Stimulated activated CD4-positive, alpha-beta T cell treated with anti-CD3 and anti-CD28 coated beads, Interleukin-1b, Interleukin-23, amount 100 ng/mL, for 1 hour (primary cell): ENCODE results near the gene SIGLEC9.
"Not testable (repeated sequence)": the region's sequence is repeated elsewhere in the genome, so short reads cannot be mapped to it uniquely, and the experiment has no call there.

ENCODE experiments used
- DNase-seq, 2 donors: peaks; one replicate each; pipeline ENCODE4 v3.0.0-alpha.2; 2020; ENCODE audit warnings: low read depth in 2 of 2

The SIGLEC9 gene

GRCh38 chr19:51123802-51124201 is 904 bp upstream of the SIGLEC9 start:
- DNase-seq: no peak

GRCh38 chr19:51124216-51124615 is 490 bp upstream of the SIGLEC9 start:
- DNase-seq: no peak

- no peak for DNase-seq
Measured at GRCh38 chr19:51125421-51126075, 842 bp downstream of the SIGLEC9 start.

GRCh38 chr19:51127032-51127431 is 2.3 kb downstream of the SIGLEC9 start:
- DNase-seq: no peak

DNA sequence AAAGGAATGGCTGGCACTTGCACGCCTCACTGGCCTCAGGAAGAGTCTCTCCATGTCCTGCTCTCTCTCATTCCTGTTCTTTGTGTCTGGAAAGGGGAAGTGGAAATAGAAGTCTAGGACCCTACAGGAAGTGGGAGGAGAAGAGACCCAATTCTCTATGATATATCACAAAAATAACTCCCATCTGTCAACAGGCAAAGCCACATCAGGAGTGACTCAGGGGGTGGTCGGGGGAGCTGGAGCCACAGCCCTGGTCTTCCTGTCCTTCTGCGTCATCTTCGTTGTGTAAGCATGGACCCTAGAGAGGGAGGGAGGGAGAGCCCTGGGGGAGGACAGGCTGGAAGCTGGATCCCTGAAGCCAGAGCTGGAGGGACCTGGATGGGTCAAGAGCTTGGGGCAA is 3.0 kb downstream of the SIGLEC9 start:
- no peak for DNase-seq

DNA sequence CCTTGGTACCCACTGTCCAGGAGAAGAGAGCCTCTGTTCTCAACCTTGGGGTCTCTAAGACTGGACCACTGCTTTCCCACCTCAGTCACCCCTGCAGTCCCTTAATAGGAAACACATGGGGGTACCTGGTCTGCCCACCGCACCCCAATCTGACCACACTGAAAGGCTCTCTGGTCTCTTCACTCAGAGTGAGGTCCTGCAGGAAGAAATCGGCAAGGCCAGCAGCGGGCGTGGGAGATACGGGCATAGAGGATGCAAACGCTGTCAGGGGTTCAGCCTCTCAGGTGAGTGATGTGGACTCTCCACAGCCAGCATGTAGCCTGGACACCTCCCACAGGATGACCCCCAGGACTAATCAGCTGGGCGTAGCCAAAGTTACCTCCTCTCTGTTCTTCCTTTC is 3.5 kb downstream of the SIGLEC9 start:
- no peak for DNase-seq

GRCh38 chr19:51129716-51130115 is 5.0 kb downstream of the SIGLEC9 start:
- DNase-seq: no peak

DNA sequence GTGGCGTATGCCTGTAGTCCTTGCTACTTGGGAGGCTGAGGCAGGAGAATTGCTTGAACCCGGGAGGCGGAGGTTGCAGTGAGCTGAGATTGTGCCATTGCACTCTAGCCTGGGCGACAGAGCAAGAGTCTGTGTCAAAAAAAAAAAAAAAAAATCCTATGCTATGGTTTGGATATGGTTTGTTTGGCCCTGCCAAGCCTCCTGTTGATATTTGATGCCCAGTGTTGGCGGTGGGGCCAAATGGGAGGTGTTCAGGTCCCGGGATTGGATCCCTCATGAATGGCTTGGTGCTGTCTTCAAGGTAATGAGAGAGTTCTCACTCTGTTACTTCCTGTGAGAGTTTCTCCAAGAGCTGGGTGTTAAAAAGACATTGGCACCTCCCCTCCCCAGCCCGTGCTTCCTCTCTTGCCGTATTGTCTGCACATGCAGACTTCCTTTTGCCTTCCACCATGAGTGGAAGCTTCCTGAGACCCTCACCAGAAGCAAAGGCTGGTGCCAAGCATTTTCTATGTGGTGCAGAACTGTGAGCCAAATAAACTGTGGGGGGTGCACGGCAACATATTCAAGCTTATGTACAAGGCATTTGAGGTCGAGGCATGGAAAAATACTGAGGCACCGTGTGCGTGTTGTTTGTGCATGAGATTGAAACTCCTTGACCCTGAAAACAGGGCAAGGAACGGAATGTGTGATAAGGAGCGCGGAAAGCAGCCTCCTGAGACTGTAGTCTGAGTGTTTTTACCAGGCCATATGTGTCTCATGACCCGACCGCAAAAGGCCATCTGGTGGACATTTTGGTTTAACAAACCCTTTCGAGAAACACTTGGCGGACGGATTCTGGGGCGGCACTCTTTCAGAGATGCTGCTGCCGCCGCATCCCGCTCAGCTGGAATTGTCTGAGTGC is 7.3 kb downstream of the SIGLEC9 start:
- DNase-seq: no peak

DNA sequence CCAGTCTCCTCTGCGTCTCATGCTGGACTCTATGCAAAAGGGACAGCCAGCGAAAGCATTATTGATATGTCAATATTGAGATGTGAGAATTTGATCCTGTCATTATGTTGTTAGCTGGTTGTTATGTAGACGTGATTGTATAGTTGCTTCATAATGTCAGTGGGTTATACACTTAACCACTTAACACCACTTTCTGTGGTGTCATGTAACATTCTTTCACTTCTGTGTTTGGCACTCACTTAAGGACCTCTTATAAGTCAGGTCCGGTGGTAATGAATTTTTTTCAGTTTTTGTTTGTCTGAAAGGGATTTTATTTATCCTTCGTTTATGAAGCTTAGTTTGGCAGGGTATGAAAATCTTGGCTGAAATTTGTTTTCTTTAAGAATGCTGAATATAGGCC is 10.3 kb downstream of the SIGLEC9 start:
- no peak for DNase-seq

DNA sequence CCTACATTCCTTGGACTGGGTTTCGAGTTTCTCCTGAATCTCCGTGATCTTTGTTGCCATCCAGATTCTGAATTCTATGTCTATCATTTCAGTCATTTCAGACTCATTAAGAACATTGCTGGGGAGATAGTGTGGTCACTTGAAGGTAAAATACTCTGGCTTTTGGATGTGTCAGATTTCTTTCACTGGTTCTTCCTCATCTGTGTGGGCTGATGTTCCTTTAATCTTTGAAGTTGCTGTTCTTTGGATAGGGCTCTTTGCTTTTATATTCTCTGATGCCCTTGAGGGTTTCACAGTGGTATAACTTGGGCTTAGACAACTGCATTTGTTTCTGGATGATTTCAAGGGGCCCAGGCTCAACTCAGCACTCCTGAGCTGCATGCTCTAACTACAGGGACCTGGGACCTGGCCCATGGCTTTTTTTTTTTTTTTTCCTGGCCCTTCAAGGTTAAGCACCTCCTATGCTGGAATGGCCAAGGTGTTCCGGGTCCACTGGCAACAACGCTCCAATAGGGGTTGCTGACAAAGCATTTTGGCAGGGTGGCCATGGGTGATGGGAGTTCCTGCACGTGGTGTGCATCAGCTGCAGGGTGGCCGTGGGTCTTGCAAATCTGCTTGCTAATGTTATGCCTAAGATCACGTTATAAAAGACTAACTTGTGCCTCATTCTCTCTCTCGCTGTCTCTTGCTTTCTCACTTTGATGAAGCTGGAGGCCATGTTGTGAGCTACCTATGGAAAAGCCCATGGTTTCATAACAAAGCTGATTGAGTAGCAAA is 11.5 kb downstream of the SIGLEC9 start:
- no peak for DNase-seq

- no peak for DNase-seq
Measured at GRCh38 chr19:51136851-51137551, 12.3 kb downstream of the SIGLEC9 start.

DNA sequence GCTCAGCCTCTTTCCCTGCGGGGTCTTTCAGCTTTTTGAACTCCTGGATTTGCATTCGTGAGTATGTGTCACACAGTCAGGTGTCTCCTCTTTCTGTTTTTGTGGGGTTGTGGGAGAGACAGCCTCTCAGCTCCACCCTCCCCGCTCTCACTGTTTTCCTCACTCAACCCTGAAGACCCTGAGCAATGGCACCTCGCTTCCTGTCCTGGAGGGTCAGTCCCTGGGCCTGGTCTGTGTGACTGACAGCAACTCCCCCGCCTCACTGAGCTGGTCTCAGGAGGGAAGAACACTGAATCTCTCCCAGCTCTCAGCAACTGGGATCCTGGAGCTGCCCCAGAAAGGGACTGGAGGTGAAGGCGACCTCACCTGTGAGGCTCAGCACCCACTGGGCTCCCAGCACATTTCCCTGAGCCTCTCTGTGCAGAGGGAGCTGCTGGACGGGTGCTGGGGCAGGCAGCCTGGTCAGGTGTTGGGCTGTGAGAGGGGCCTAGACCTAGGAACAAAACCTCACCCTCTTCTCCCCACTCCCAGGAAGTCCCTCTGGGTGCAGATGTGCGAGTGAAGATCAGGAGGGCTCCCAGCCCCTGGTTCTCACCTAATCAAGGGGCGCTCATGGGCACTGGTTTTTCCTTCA is 13.2 kb downstream of the SIGLEC9 start:
- no peak for DNase-seq

DNA sequence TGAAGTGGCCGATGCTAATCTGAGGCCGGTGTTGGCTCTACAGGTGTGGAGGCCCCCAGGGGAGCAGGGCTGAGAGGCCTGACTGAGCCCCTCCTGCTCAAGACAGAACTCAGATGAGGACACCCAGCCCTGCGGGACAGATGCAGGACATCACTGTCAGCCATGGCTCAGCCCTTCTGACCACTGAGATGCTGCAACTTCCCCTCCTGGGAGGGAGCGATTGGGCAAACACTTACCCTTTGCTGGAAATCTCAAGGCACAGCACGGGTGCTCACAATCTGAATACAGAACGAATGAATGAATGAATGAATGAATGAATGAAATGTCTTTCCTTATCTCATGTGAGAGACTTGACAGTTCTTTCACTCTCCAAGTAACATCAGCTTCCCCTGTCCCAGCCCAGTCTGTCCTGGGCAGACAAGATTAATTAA is 13.9 kb downstream of the SIGLEC9 start:
- DNase-seq: no peak

GRCh38 chr19:51139299-51140014 is 14.8 kb downstream of the SIGLEC9 start:
- DNase-seq: no peak

DNA sequence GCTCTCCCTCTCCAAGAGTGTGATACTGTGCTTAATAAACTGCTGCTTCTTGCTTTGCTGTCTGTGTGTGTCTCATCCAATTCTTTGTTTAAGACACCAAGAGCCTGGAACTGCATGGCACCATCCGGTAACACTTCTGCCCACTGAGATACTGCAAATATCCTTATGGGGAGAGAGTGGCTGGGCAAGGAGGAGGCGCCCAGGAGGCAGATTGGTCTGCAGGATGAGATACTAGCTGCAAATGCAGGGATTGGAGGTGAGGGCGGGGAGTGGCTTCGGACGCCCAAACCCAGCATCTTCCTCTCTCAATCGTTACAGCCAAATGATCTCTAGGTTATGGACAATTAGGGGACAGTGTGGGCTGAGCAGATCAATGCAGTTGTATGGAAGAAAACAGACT is 15.7 kb downstream of the SIGLEC9 start:
- DNase-seq: no peak

DNA sequence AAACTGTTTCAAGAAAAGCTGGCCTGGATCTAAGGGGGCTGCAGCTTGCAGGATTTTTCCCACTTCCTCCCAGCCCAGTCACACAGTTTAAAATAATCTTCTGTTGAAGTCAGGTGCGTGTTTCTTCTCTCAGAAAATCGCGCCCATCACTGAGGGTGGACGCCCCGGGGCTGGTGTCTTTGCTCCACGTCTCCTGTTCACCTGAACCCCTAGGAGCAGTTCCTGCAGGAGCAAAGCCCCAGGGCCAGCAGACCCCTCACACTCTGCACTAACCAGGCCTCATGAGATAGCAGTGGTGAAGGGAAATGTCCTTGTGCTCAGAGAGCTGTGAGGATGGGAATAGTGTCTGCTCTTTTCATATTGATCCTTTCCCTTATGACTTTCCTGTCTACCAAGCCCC is 16.5 kb downstream of the SIGLEC9 start:
- no peak for DNase-seq

DNA sequence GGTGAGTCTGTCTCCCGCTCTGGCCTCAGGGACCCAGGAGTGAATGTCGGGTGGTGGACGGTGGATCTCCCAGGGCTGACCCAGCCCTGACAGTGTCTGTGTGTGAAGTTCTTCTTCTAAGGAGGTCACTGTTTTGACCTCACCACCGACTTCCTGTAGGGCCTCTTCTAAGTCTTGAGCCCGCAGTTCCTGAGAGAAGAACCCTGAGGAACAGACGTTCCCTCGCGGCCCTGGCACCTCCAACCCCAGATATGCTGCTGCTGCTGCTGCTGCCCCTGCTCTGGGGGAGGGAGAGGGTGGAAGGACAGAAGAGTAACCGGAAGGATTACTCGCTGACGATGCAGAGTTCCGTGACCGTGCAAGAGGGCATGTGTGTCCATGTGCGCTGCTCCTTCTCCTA is 17.4 kb downstream of the SIGLEC9 start, which contains the start of gene SIGLEC7:
Gene SIGLEC7 (plus strand): TSS at position 183 of the 400 bp plus-strand sequence. CDS start 69 bp downstream, at position 252.
- no peak for DNase-seq

DNA sequence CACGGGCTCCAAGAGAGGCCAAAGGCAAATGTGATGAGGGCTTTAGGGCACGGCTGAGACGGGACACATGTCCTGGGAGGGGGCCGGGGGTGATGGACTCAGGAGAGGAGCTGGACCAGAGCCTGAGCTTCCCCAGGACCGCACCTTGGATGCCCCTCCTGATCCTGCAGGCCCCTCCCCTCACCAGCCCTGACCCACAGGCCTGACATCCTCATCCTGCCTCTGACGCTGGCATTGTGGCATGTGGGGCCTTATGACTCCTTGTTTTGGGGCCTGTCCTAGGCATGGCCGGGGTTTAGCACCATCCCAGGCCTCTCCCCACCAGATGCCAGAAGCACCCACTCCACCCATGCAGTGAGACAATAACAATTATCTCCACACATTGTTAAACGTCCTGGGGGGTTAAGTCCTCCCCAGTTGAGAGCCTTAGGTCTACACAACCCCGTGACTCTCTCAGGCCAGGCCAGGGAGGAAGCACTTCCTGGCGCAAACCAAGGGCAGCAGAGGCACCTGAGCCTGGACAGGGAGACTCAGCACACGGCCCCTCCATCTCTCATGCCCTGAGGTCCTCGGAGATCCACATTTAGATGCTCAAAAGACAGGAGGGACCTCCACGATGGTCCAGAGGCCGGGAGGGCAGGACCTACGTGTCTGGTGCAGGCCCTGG is 18.2 kb downstream of the SIGLEC9 start:
- DNase-seq: not testable (repeated sequence)

DNA sequence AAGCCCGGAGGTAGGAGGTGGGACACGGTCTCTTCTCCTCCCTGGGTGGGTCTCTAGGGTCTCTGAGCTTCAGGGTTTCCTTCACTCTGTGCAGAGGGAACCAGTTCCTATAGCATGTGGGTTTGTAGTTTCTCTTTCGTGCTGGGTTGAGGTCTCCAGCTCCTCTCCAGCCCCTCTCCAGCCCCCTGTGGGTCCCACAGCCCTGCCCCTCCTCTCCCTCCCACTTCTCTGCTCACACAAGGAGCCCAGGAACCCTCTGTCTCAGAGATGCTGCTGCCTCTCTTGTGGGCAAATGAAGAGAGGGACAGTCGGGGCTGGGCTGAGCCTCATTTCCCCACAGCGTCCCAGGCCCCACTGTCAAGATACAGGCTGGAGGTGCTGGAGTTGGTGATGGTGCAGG is 18.8 kb downstream of the SIGLEC9 start:
- no peak for DNase-seq

DNA sequence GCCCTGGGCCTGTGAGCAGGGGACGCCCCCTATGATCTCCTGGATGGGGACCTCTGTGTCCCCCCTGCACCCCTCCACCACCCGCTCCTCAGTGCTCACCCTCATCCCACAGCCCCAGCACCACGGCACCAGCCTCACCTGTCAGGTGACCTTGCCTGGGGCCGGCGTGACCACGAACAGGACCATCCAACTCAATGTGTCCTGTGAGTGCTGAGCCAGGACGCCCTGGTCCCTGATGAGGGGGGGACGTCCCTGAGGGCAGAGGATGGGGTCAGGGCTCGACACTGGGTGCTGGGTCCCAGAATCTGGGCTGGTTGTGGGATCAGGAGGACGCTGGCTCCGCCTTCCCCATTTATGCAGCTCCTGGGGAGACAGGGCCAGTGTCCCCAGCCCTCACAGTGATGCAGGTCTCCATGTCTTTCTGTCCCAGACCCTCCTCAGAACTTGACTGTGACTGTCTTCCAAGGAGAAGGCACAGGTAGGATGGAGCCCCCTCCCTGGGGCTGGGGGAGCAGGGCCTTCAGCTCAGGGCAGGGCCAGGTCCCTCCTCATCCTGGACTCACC is 19.9 kb downstream of the SIGLEC9 start:
- DNase-seq: no peak
